GM10248 (cell line): Measurements from ENCODE around the gene UBE2E2.

Source experiments
- CTCF ChIA-PET: fragments of 300-600 bp; sonication (Branson Sonifier 250); formaldehyde crosslinking; extraction: SDS; loops from one replicate; lab custom pipeline; 2021; ENCODE audit warnings: antibody characterized with exemption; lab: Yijun Ruan, JAX
- POLR2A ChIA-PET: fragments of 350-650 bp; sonication (Branson Sonifier 250); formaldehyde crosslinking; extraction: SDS; loops from one replicate; lab custom pipeline; 2020; ENCODE audit warnings: antibody characterized with exemption; lab: Yijun Ruan, JAX
- DNase-seq: peaks from one replicate; pipeline ENCODE4 v3.0.0; 2012; ENCODE audit errors: extremely low spot score
- CTCF ChIP-seq: IDR thresholded peaks from 2 replicates; pipeline ENCODE4 v1.5.1; 2012; ENCODE audit warnings: mild to moderate bottlenecking, low read depth; ENCODE audit errors: extremely low read depth, missing control alignments, control extremely low read depth

Gene UBE2E2

GRCh38 chr3:23533996-23534395, 330.9 kb downstream of the UBE2E2 start:
- TF ChIP-seq CTCF = no peak
- CTCF ChIA-PET = interaction anchor here (1.4 kb wide), 1 partner anchor 15 kb away, joined by 7 read pairs; no protein-coding TSS in a partner anchor
- no peak for DNase-seq
- POLR2A ChIA-PET = no interaction called here

- ChIA-PET POLR2A (no interaction called here), CTCF (interaction anchor here (0.8 kb wide), 1 partner anchor 9 kb away, joined by 4 read pairs; no protein-coding TSS in a partner anchor)
- TF ChIP-seq CTCF = no peak
- DNase-seq = no peak
These were observed 334.0 kb downstream of the UBE2E2 start for GRCh38 chr3:23537101-23537551.

DNA sequence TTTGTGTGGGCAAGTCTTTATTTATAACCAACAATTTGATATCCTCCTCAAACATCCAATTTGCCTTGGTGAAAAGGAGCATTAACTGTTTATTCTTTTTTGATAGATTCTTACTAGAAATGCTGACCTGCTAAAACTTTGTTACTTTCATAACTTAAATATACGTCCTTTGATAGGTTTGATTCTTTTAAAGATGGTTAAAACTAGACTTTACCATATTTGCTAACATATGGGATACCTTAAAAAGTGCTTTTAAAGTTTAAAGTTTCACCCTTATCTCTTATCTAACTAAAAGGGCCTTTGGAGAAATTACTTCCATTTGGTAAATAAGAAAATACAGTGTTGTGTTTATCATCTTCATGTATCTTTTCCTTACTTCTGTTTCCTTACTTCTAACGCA, 336.1 kb downstream of the UBE2E2 start:
- CTCF ChIA-PET = interaction anchor here (1.6 kb wide), 1 partner anchor 8 kb away, joined by 3 read pairs; no protein-coding TSS in a partner anchor
- no peak for DNase-seq
- no peak for TF ChIP-seq CTCF
- POLR2A ChIA-PET = no interaction called here

DNA sequence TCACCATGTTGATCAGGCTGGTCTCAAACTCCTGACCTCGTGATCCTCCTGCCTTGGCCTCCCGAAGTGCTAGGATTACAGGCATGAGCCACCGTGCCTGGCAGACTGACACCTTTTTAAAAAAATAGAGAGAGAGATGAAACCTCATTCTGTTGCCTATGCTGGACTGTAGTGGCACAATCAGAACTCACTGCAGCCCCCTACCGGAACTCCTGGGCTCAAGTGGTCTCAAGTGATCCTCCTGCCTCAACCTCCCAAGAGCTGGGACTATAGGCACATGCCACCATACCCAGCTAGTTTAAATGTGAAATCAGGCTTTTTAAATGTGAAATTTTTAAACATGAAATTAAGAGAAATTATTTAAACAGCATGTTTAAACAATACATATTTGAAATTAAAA, 337.5 kb downstream of the UBE2E2 start:
- TF ChIP-seq CTCF = no peak
- ChIA-PET CTCF (no interaction called here), POLR2A (no interaction called here)
- no peak for DNase-seq

DNA sequence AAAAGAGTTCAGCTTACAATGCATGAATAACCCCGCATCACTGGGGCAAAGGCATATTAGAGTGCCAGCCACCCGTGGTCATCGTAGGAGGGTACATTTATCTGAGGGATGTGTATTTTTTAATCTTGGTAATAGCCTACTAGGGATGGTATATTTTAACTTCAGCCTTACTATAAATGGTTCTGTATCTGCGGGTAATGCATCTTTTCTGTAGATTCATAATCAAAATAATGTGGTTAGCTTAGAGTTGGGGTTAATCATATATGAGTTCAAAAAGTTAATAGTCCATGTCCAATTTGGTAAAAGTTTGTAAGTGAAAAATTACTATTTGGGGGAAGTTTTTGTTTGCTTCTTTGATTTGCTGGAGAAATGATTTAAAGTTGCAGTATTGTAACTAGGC, 339.0 kb downstream of the UBE2E2 start:
- DNase-seq = no peak
- ChIA-PET POLR2A (no interaction called here), CTCF (interaction anchor here (1.7 kb wide), 1 partner anchor 14 kb away, joined by 4 read pairs; no protein-coding TSS in a partner anchor)
- no peak for TF ChIP-seq CTCF

- ChIA-PET CTCF (interaction anchor here (1.4 to 1.5 kb wide), 2 partner anchors 10 to 264 kb away, joined by 3 to 4 read pairs; no protein-coding TSS in a partner anchor), POLR2A (no interaction called here)
- no peak for TF ChIP-seq CTCF
- DNase-seq = no peak
These were observed 343.1 kb downstream of the UBE2E2 start for GRCh38 chr3:23546181-23546580.
